Effector memory CD4-positive, alpha-beta T cell (primary cell): ENCODE measurements around the gene RBKS.

Experiments used
- DNase-seq, 3 donors: peaks; one replicate each; pipeline ENCODE4 v3.0.0-alpha.2; 2020
- H3K27ac ChIP-seq: 2 replicates; pipeline ENCODE4 v1.7.0; 2013; ENCODE audit warnings: mild to moderate bottlenecking, low read length, moderate library complexity; ENCODE audit not compliant: insufficient read depth, poor library complexity, severe bottlenecking
- H3K27me3 ChIP-seq: replicated peaks from 2 replicates; pipeline ENCODE4 v1.7.0; 2013; ENCODE audit warnings: mild to moderate bottlenecking, low read length; ENCODE audit not compliant: insufficient read depth, control insufficient read depth, poor library complexity, severe bottlenecking
- H3K36me3 ChIP-seq: 2 replicates; pipeline ENCODE4 v1.7.0; 2013; ENCODE audit warnings: mild to moderate bottlenecking, low read length, moderate library complexity; ENCODE audit not compliant: control insufficient read depth, insufficient read depth
- H3K4me1 ChIP-seq: 2 replicates; pipeline ENCODE4 v1.7.0; 2013; ENCODE audit warnings: low read length, mild to moderate bottlenecking; ENCODE audit not compliant: control insufficient read depth, insufficient read depth, poor library complexity, severe bottlenecking
- H3K4me3 ChIP-seq: 2 replicates; pipeline ENCODE4 v1.7.0; 2013; ENCODE audit warnings: low read length, low read depth, mild to moderate bottlenecking; ENCODE audit not compliant: insufficient read depth, poor library complexity, severe bottlenecking
- H3K9me3 ChIP-seq: 2 replicates; pipeline ENCODE4 v1.7.0; 2013; ENCODE audit warnings: mild to moderate bottlenecking, low read length, moderate library complexity; ENCODE audit not compliant: control insufficient read depth

The RBKS gene

DNA sequence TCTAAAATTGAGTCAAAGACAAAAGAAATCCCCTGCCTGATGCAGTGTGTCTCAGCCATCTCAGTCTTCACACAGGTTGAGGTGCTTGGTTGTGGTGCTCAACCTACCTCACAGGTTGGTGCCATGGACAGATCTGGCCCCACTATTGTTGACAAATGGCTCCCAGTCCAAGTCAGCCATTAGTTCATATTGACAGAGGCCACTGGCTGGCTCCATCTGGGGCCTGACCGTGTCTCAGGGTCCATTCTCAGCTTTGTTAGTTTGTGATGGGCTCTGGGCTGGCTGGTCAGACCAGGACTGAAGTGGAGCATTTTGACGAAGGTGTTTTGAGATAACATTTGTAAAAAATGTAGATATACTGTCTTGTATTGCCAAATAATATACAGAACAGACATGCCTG is 81.8 kb downstream of the RBKS start:
- H3K4me3 ChIP-seq = no peak overlapping the region
- no peak for DNase-seq
- H3K27ac ChIP-seq = no peak overlapping the region
- H3K36me3 ChIP-seq = no peaks in the 10 kb centered on the region
- no peaks in the 10 kb centered on the region for H3K27me3 ChIP-seq
- no peaks in the 10 kb centered on the region for H3K4me1 ChIP-seq
- no peaks in the 10 kb centered on the region for H3K9me3 ChIP-seq

DNA sequence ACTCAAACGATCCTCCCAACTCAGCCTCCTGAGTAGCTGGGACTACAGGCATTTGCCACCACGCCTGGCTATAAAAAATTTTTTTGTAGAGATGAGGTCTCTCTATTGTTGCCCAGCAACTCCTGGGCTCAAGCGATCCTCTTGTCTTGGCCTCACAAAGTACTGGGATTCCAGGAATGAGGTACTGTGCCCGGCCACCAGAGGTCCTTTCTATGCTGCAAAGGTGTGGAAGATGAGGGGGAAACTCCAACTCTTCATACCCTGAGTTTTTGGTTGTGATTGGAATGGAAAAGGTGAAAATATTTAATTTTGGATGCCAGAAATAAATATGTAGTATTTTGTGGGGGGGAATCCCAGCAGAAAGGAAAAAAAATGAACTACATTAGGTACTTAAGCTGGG is 82.7 kb downstream of the RBKS start:
- DNase-seq = no peak
- H3K27me3 ChIP-seq = no peaks in the 10 kb centered on the region

DNA sequence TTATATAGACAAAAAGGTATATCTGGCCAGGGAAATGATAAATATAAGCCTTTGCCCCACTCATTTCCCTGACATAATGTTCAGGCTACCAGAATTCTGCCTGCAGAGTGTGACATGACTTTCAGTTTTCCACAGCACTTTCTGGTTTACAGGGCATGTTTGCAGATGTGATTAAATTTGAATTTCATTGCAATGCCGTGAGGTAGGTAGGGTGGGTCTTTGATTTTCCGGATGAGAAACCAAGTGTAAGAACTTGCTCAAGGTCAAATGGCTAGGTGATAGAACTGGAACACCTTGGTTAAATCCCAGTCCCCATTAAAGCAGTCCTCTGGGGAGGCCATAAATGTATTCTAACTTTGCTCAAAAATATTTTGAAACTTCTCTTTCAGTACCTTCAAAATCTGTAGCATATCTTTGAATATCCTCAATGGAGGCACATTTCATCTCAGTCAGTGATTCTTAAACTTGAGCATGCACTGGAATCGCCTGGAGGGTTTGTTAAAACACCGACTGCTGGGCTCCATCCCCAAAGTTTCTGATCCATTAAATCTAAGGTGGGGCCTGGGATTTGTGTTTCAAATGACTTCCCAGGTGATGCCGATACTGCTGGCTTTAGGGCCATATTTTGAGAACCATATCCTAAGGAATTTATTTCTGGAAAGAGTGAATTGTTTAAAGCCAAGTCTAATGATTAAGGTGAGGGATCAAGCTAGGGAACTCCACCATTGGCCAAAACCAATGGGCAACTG is 83.7 kb downstream of the RBKS start:
- Histone ChIP-seq H3K4me1 (no peaks in the 10 kb centered on the region), H3K36me3 (no peaks in the 10 kb centered on the region), H3K9me3 (no peaks in the 10 kb centered on the region), H3K27ac (no peak overlapping the region), H3K27me3 (no peaks in the 10 kb centered on the region), H3K4me3 (no peak overlapping the region)
- no peak for DNase-seq

More for the DNA sequence above, 82.7 kb downstream of the RBKS start:
- no peak overlapping the region for H3K4me3 ChIP-seq
- H3K36me3 ChIP-seq = no peaks in the 10 kb centered on the region
- H3K9me3 ChIP-seq = no peaks in the 10 kb centered on the region
- no peaks in the 10 kb centered on the region for H3K4me1 ChIP-seq
- H3K27ac ChIP-seq = no peak overlapping the region

DNA sequence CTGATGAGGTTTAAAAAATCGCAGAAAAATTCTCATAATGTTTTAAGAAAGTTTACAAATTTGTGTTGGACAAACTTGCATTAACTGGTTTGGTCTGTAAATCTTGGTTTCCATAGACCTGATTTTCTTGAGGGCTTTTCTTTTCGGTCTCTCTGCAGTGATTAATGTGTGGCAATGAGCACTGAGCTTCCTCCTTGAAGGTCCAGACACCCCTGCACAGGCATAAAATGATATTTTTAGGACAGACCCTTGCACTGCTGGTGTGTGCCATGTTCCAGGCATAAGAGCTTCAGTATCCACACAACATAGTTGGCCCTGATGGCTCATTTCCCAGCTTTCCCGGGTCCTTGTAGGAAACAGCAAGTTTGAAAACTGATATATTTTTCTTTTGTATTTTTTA is 85.0 kb downstream of the RBKS start:
- Histone ChIP-seq H3K9me3 (no peaks in the 10 kb centered on the region), H3K4me1 (no peaks in the 10 kb centered on the region), H3K27me3 (no peaks in the 10 kb centered on the region), H3K27ac (no peak overlapping the region), H3K36me3 (no peaks in the 10 kb centered on the region), H3K4me3 (no peak overlapping the region)
- DNase-seq = no peak

DNA sequence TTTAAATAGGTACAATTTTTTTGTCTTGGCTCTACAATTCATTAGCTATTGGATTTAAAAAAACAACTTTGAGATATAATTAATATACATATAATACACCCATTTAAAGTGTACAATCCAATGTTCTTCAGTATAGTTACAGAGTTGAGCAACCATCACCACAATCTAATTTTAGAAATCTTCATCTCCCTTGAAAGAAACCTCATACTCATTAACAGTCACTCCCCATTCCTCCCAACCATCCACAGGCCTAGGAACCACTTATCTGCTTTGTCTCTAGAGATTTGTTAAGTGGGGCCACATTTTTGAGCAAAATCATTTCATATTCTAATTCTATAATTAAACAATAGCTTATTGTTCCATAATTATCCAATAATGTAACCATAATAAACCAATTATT is 86.0 kb downstream of the RBKS start:
- H3K4me3 ChIP-seq = no peak overlapping the region
- no peak for DNase-seq
- no peaks in the 10 kb centered on the region for H3K27me3 ChIP-seq
- H3K9me3 ChIP-seq = no peaks in the 10 kb centered on the region
- no peaks in the 10 kb centered on the region for H3K4me1 ChIP-seq
- H3K27ac ChIP-seq = no peak overlapping the region
- H3K36me3 ChIP-seq = no peaks in the 10 kb centered on the region

DNA sequence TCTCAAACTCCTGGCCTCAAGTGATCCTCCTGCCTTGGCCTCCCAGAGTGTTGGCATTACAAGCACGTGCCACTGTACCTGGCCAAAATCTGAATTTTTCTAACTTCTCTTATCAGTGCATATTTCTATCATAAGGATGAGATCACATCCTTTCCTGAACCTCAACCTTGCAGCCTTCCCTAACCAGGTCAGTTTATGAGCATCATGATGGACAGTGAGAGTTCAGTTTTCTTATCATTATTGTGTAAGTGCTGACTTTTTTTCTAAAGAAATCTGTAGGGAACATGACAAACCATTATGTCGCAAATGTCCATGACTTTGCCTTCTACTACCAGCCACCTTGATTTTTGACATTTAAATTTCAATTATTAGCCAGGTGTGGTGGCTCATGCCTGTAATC is 87.1 kb downstream of the RBKS start:
- Histone ChIP-seq H3K4me3 (no peak overlapping the region), H3K27me3 (no peaks in the 10 kb centered on the region), H3K27ac (no peak overlapping the region), H3K36me3 (no peaks in the 10 kb centered on the region), H3K9me3 (no peaks in the 10 kb centered on the region), H3K4me1 (no peaks in the 10 kb centered on the region)
- DNase-seq = no peak

DNA sequence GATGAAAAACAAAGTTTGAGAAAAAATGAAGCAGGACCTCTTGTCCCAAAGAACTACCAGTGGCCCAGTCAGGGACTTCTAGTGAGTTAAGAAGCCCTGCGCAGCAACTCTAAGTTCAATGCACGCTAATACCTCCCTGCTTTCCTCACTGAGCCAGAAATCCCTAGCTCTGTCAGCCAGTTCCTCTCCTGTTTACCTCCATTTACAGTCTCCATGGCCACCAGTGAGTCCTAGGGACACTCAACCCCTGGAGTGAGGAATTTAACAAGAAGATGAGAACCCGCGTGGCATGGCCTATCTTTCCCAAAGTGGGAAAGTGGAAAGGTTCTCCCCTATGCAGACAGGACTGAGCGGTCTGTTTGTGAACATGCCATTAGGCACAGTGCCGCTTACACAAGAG is 87.6 kb downstream of the RBKS start:
- Histone ChIP-seq H3K4me1 (no peaks in the 10 kb centered on the region), H3K4me3 (no peak overlapping the region), H3K27ac (no peak overlapping the region), H3K9me3 (no peaks in the 10 kb centered on the region), H3K27me3 (no peaks in the 10 kb centered on the region), H3K36me3 (no peaks in the 10 kb centered on the region)
- no peak for DNase-seq

DNA sequence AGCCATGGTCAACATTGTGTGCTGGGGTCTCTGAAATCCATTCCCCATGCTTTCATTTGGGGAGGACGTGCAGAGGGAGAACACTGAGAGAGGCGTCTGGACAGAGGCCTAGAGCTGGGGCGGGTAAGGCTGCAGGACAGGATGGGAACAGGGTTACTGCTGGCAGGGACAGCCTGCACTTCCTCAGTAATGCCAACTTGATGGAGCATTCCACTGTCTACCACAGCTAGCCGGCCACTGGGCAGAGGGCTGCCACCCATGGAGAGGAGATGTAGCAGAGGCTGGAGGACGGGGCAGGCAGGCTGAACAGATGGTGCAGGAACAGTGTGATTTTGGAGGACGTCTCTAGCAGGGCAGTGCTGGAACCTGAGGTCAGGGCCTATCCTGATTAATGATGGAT is 89.3 kb downstream of the RBKS start:
- H3K27ac ChIP-seq = no peak overlapping the region
- DNase-seq = no peak
- no peak overlapping the region for H3K4me3 ChIP-seq
- H3K36me3 ChIP-seq = no peaks in the 10 kb centered on the region
- no peaks in the 10 kb centered on the region for H3K9me3 ChIP-seq
- H3K4me1 ChIP-seq = no peaks in the 10 kb centered on the region
- no peaks in the 10 kb centered on the region for H3K27me3 ChIP-seq

DNA sequence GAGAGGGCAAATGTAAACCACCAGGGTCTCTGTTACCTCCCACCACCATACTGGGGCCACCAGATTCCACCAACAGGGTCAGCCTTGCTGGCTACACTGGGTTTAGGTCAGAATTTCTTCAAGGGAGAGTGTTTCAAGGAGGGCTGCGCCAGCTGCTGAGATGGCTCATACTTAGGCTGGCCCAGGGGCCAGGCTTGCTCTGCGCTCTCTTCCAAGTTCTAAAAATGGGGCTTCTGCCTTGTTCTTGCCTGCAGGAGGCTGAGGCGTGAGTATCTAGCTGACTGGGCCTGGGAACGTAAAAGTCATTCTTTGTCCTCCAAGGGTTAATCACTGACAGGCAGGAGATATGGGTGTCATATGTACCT is 90.6 kb downstream of the RBKS start:
- Histone ChIP-seq H3K4me1 (no peaks in the 10 kb centered on the region), H3K36me3 (no peaks in the 10 kb centered on the region), H3K9me3 (no peaks in the 10 kb centered on the region), H3K27ac (no peak overlapping the region), H3K27me3 (no peaks in the 10 kb centered on the region), H3K4me3 (no peak overlapping the region)
- no peak for DNase-seq

DNA sequence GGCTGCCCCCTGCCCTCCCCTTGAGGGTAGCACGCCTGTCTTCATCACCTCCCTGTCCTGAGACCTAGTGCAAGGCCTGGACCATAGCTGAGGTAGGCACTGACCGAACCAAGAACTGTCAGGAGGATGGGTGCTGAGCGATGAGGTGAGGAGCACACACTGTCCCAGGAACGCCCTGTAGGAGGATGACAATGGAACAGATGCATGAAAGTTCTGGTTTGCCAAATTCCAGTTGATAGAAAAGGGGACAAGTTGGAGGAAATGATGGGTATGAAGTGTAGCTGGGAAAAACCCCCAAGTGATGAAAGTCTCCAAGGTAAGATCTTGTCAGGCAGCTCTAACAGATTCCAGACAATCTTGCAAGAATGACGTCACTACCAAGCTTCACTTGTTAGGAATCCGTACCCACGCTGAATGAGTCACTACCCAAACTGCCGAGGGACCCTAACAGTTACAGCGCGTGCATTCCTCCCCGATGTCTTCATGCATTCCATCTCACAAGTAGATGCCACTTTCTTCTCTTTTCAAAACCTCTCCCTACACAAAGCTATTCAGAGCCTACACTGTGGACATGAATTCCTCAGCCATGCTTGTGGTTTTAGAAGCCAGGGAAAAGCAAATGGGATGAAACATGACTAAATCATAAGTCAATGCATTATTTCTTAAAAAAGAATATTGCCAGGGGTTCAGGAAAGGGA is 91.1 kb downstream of the RBKS start:
- H3K27me3 ChIP-seq = no peaks in the 10 kb centered on the region
- H3K4me1 ChIP-seq = no peaks in the 10 kb centered on the region
- H3K4me3 ChIP-seq = no peak overlapping the region
- no peak overlapping the region for H3K27ac ChIP-seq
- H3K36me3 ChIP-seq = no peaks in the 10 kb centered on the region
- no peak for DNase-seq
- H3K9me3 ChIP-seq = no peaks in the 10 kb centered on the region
